HG03280 (cell line): Measurements from ENCODE around the gene RASL10B.

Source experiments
- ATAC-seq: cut with Tn5 transposase; IDR thresholded peaks from one replicate; pipeline ENCODE4 v1.9.1; 2021; ENCODE audit warnings: mild to moderate bottlenecking, moderate library complexity; ENCODE audit not compliant: unreplicated experiment

RASL10B gene

GRCh38 chr17:35716897-35717465 lies 14.5 kb upstream of the RASL10B start:
- no peak for ATAC-seq

- ATAC-seq, result no peak
Observed at GRCh38 chr17:35717475-35717874, 14.0 kb upstream of the RASL10B start.

- ATAC-seq, result no peak
Observed at GRCh38 chr17:35723735-35724134, 7.7 kb upstream of the RASL10B start.

GRCh38 chr17:35725058-35725457 lies 6.4 kb upstream of the RASL10B start:
- no peak for ATAC-seq

- no peak for ATAC-seq
Observed at GRCh38 chr17:35725802-35726126, 5.7 kb upstream of the RASL10B start.

- no peak for ATAC-seq
Observed at GRCh38 chr17:35726127-35726952, 5.1 kb upstream of the RASL10B start.

GRCh38 chr17:35726953-35727460 lies 4.4 kb upstream of the RASL10B start:
- no peak for ATAC-seq

- ATAC-seq, result no peak
Observed at GRCh38 chr17:35727635-35728034, 3.8 kb upstream of the RASL10B start.

GRCh38 chr17:35728551-35728950 lies 2.9 kb upstream of the RASL10B start:
- no peak for ATAC-seq

GRCh38 chr17:35729405-35729833 lies 2.0 kb upstream of the RASL10B start:
- ATAC-seq, result no peak

- no peak for ATAC-seq
Observed at GRCh38 chr17:35730400-35731005, 936 bp upstream of the RASL10B start.

- no peak for ATAC-seq
Observed at GRCh38 chr17:35731917-35732805, 722 bp downstream of the RASL10B start.

- ATAC-seq, result no peak
Observed at GRCh38 chr17:35732806-35733136, 1.3 kb downstream of the RASL10B start.

- no peak for ATAC-seq
Observed at GRCh38 chr17:35733366-35733765, 1.9 kb downstream of the RASL10B start.

- ATAC-seq, result no peak
Observed at GRCh38 chr17:35734396-35734795, 3.0 kb downstream of the RASL10B start.

- no peak for ATAC-seq
Observed at GRCh38 chr17:35735036-35735805, 3.8 kb downstream of the RASL10B start.

GRCh38 chr17:35736236-35736635 lies 4.8 kb downstream of the RASL10B start:
- no peak for ATAC-seq

- ATAC-seq, result no peak
Observed at GRCh38 chr17:35738519-35739133, 7.2 kb downstream of the RASL10B start.

- no peak for ATAC-seq
Observed at GRCh38 chr17:35740216-35740615, 8.8 kb downstream of the RASL10B start.
